Measurements from ENCODE around the gene DNAH14.
"Not testable (repeated sequence)": the region's sequence is repeated elsewhere in the genome, so short reads cannot be mapped to it uniquely, and the experiment has no call there.

DNAH14 gene

GRCh38 chr1:225259542-225259941, 330.1 kb downstream of the DNAH14 start:
- no peak overlapping the region for H2AFZ ChIP-seq (ENCODE audit: low read depth, low read length)
- peaks cover 2% of the 10 kb centered on the region for H3K4me1 ChIP-seq (ENCODE audit: insufficient read depth, low read length)
- no peaks in the 10 kb centered on the region for H3K27me3 ChIP-seq (ENCODE audit: insufficient read depth, low read length)

GRCh38 chr1:225260319-225260718, 330.8 kb downstream of the DNAH14 start:
- no peak overlapping the region for H2AFZ ChIP-seq (ENCODE audit: low read depth, low read length)
- H3K4me3 ChIP-seq (ENCODE audit: low read length): no peak overlapping the region
- H3K36me3 ChIP-seq (ENCODE audit: insufficient read depth, low read length): no peaks in the 10 kb centered on the region
- H3K9me3 ChIP-seq (ENCODE audit: low read length): no peaks in the 10 kb centered on the region
- H3K27me3 ChIP-seq (ENCODE audit: insufficient read depth, low read length): no peaks in the 10 kb centered on the region
- H3K4me1 ChIP-seq (ENCODE audit: insufficient read depth, low read length): peaks cover 2% of the 10 kb centered on the region

More at GRCh38 chr1:225259542-225259941, 330.1 kb downstream of the DNAH14 start:
- H3K4me3 ChIP-seq (ENCODE audit: low read length): no peak overlapping the region
- no peaks in the 10 kb centered on the region for H3K9me3 ChIP-seq (ENCODE audit: low read length)
- H3K36me3 ChIP-seq (ENCODE audit: insufficient read depth, low read length): no peaks in the 10 kb centered on the region

- Histone ChIP-seq H3K36me3 (ENCODE audit: insufficient read depth, low read length) (no peaks in the 10 kb centered on the region), H3K9me3 (ENCODE audit: low read length) (no peaks in the 10 kb centered on the region), H2AFZ (ENCODE audit: low read depth, low read length) (no peak overlapping the region), H3K4me3 (ENCODE audit: low read length) (no peak overlapping the region), H3K4me1 (ENCODE audit: insufficient read depth, low read length) (no peaks in the 10 kb centered on the region), H3K27me3 (ENCODE audit: insufficient read depth, low read length) (no peaks in the 10 kb centered on the region)
Observed at GRCh38 chr1:225277445-225277844, 348.0 kb downstream of the DNAH14 start.

- no peaks in the 10 kb centered on the region for H3K4me1 ChIP-seq (ENCODE audit: insufficient read depth, low read length)
- no peak overlapping the region for H2AFZ ChIP-seq (ENCODE audit: low read depth, low read length)
- H3K36me3 ChIP-seq (ENCODE audit: insufficient read depth, low read length): no peaks in the 10 kb centered on the region
- no peaks in the 10 kb centered on the region for H3K27me3 ChIP-seq (ENCODE audit: insufficient read depth, low read length)
- H3K9me3 ChIP-seq (ENCODE audit: low read length): no peaks in the 10 kb centered on the region
- no peak overlapping the region for H3K4me3 ChIP-seq (ENCODE audit: low read length)
Observed at GRCh38 chr1:225280563-225280962, 351.1 kb downstream of the DNAH14 start.

GRCh38 chr1:225290244-225290643, 360.8 kb downstream of the DNAH14 start:
- Histone ChIP-seq H3K4me1 (ENCODE audit: insufficient read depth, low read length) (no peaks in the 10 kb centered on the region), H3K4me3 (ENCODE audit: low read length) (no peak overlapping the region), H3K9me3 (ENCODE audit: low read length) (no peaks in the 10 kb centered on the region), H3K27me3 (ENCODE audit: insufficient read depth, low read length) (no peaks in the 10 kb centered on the region), H3K36me3 (ENCODE audit: insufficient read depth, low read length) (no peaks in the 10 kb centered on the region), H2AFZ (ENCODE audit: low read depth, low read length) (no peak overlapping the region)

- H3K9me3 ChIP-seq (ENCODE audit: low read length): no peaks in the 10 kb centered on the region
- H3K4me1 ChIP-seq (ENCODE audit: insufficient read depth, low read length): no peaks in the 10 kb centered on the region
- no peak overlapping the region for H3K4me3 ChIP-seq (ENCODE audit: low read length)
- H3K36me3 ChIP-seq (ENCODE audit: insufficient read depth, low read length): no peaks in the 10 kb centered on the region
- no peak overlapping the region for H2AFZ ChIP-seq (ENCODE audit: low read depth, low read length)
- H3K27me3 ChIP-seq (ENCODE audit: insufficient read depth, low read length): no peaks in the 10 kb centered on the region
Observed at GRCh38 chr1:225299624-225300023, 370.1 kb downstream of the DNAH14 start.

GRCh38 chr1:225300381-225300780, 370.9 kb downstream of the DNAH14 start:
- Histone ChIP-seq H3K27me3 (ENCODE audit: insufficient read depth, low read length) (no peaks in the 10 kb centered on the region), H3K9me3 (ENCODE audit: low read length) (no peaks in the 10 kb centered on the region), H3K36me3 (ENCODE audit: insufficient read depth, low read length) (no peaks in the 10 kb centered on the region), H3K4me1 (ENCODE audit: insufficient read depth, low read length) (no peaks in the 10 kb centered on the region), H2AFZ (ENCODE audit: low read depth, low read length) (no peak overlapping the region), H3K4me3 (ENCODE audit: low read length) (no peak overlapping the region)

GRCh38 chr1:225304996-225305395, 375.5 kb downstream of the DNAH14 start:
- H3K4me3 ChIP-seq (ENCODE audit: low read length): no peak overlapping the region
- H3K27me3 ChIP-seq (ENCODE audit: insufficient read depth, low read length): no peaks in the 10 kb centered on the region
- no peaks in the 10 kb centered on the region for H3K9me3 ChIP-seq (ENCODE audit: low read length)
- no peaks in the 10 kb centered on the region for H3K4me1 ChIP-seq (ENCODE audit: insufficient read depth, low read length)
- no peak overlapping the region for H2AFZ ChIP-seq (ENCODE audit: low read depth, low read length)
- no peaks in the 10 kb centered on the region for H3K36me3 ChIP-seq (ENCODE audit: insufficient read depth, low read length)

- H3K4me1 ChIP-seq (ENCODE audit: insufficient read depth, low read length); H3K27me3 ChIP-seq (ENCODE audit: insufficient read depth, low read length); H3K9me3 ChIP-seq (ENCODE audit: low read length); H2AFZ ChIP-seq (ENCODE audit: low read depth, low read length); H3K36me3 ChIP-seq (ENCODE audit: insufficient read depth, low read length); H3K4me3 ChIP-seq (ENCODE audit: low read length): not testable (repeated sequence)
Observed at GRCh38 chr1:225310544-225310943, 381.1 kb downstream of the DNAH14 start.

- Histone ChIP-seq H3K4me1 (ENCODE audit: insufficient read depth, low read length) (no peaks in the 10 kb centered on the region), H3K27me3 (ENCODE audit: insufficient read depth, low read length) (no peaks in the 10 kb centered on the region), H3K4me3 (ENCODE audit: low read length) (no peak overlapping the region), H3K36me3 (ENCODE audit: insufficient read depth, low read length) (no peaks in the 10 kb centered on the region), H2AFZ (ENCODE audit: low read depth, low read length) (no peak overlapping the region), H3K9me3 (ENCODE audit: low read length) (no peaks in the 10 kb centered on the region)
Observed at GRCh38 chr1:225318706-225319575, 389.5 kb downstream of the DNAH14 start.

- H3K4me3 ChIP-seq (ENCODE audit: low read length): no peak overlapping the region
- no peaks in the 10 kb centered on the region for H3K9me3 ChIP-seq (ENCODE audit: low read length)
- H3K27me3 ChIP-seq (ENCODE audit: insufficient read depth, low read length): no peaks in the 10 kb centered on the region
- H2AFZ ChIP-seq (ENCODE audit: low read depth, low read length): no peak overlapping the region
- no peaks in the 10 kb centered on the region for H3K4me1 ChIP-seq (ENCODE audit: insufficient read depth, low read length)
- no peaks in the 10 kb centered on the region for H3K36me3 ChIP-seq (ENCODE audit: insufficient read depth, low read length)
Observed at GRCh38 chr1:225319871-225320270, 390.4 kb downstream of the DNAH14 start.

GRCh38 chr1:225321784-225322183, 392.3 kb downstream of the DNAH14 start:
- no peaks in the 10 kb centered on the region for H3K4me1 ChIP-seq (ENCODE audit: insufficient read depth, low read length)

GRCh38 chr1:225329041-225329440, 399.6 kb downstream of the DNAH14 start:
- no peak overlapping the region for H3K4me3 ChIP-seq (ENCODE audit: low read length)
- no peaks in the 10 kb centered on the region for H3K27me3 ChIP-seq (ENCODE audit: insufficient read depth, low read length)
- H2AFZ ChIP-seq (ENCODE audit: low read depth, low read length): no peak overlapping the region
- H3K4me1 ChIP-seq (ENCODE audit: insufficient read depth, low read length): no peaks in the 10 kb centered on the region
- no peaks in the 10 kb centered on the region for H3K9me3 ChIP-seq (ENCODE audit: low read length)
- no peaks in the 10 kb centered on the region for H3K36me3 ChIP-seq (ENCODE audit: insufficient read depth, low read length)

More at GRCh38 chr1:225321784-225322183, 392.3 kb downstream of the DNAH14 start:
- no peaks in the 10 kb centered on the region for H3K36me3 ChIP-seq (ENCODE audit: insufficient read depth, low read length)
- no peaks in the 10 kb centered on the region for H3K27me3 ChIP-seq (ENCODE audit: insufficient read depth, low read length)
- H3K4me3 ChIP-seq (ENCODE audit: low read length): no peak overlapping the region
- no peak overlapping the region for H2AFZ ChIP-seq (ENCODE audit: low read depth, low read length)
- no peaks in the 10 kb centered on the region for H3K9me3 ChIP-seq (ENCODE audit: low read length)

- H3K4me3 ChIP-seq (ENCODE audit: low read length); H3K4me1 ChIP-seq (ENCODE audit: insufficient read depth, low read length); H3K9me3 ChIP-seq (ENCODE audit: low read length); H3K36me3 ChIP-seq (ENCODE audit: insufficient read depth, low read length); H3K27me3 ChIP-seq (ENCODE audit: insufficient read depth, low read length); H2AFZ ChIP-seq (ENCODE audit: low read depth, low read length): not testable (repeated sequence)
Observed at GRCh38 chr1:225329996-225330395, 400.5 kb downstream of the DNAH14 start.
